Epithelial cell of alveolus of lung (primary cell): ENCODE measurements around the gene PTRHD1. TPM values are rescaled to one million over a fixed set of nuclear protein-coding genes. Genes with fewer than 3 reads are reported as not detected.

Source experiments
- total RNA-seq: library from RNA; depleted of rRNA; stranded (reverse); fragments of >200 nt; gene quantifications from 2 replicates; pipeline ENCODE4 v1.2.1, GENCODE V29; 2015

PTRHD1 gene, protein sequence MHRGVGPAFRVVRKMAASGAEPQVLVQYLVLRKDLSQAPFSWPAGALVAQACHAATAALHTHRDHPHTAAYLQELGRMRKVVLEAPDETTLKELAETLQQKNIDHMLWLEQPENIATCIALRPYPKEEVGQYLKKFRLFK
- total RNA-seq: 45.1 and 46.9 TPM in 2 replicates

DNA sequence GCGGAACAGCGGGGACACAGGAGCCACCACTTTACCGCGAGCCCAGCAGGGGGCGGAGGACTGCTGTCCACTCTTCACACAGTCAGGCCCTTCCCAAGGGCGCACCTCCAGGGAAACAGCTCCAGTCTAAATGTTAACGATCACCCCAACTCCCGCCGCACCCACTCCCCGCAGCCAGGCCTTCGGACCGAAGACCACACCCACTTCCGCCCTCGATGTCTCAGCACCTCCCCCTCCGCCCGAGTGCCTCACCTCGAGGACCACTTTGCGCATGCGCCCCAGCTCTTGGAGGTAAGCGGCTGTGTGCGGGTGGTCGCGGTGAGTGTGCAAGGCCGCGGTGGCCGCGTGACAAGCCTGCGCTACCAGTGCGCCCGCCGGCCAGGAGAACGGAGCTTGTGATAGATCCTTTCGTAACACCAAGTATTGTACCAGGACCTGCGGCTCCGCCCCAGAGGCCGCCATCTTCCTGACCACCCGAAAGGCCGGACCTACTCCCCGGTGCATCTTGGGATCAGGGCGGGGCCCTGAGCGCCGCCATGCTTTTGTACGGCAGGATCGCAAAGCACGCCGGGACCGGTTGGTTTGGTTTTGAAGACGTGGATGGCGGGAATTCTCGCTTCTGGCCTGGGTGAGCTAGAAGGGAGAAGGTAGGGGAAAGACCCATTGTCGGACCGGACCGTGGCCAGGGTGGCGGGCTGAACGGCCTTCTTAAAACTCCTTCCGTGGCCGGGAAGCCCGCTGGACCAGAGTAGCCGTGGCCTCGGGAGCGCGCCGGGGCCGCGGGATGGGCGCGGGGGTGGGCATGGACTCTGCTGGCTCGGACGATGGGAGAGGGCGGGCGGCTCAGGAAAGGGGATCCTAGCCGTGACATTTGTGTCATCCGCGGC lies at the start of gene PTRHD1, which contains the start of gene CENPO:
Gene PTRHD1, minus strand, starts transcription at position 518 of the 887 bp plus-strand sequence. Its CDS starts 14 bp downstream, at position 504.
Gene CENPO, plus strand, starts transcription at position 552 of the 887 bp plus-strand sequence. CDS start 495 bp downstream, outside the sequence.

Other genes with a start within 250 kb of the PTRHD1 start
- gene CENPO, start within 50 bp of the PTRHD1 start, total RNA-seq: 9.4 and 23.8 TPM in 2 replicates
- 26.5 and 71.5 TPM in 2 replicates for gene ADCY3, start 126.8 kb upstream of the PTRHD1 start, total RNA-seq
- gene DNAJC27, start 178.6 kb upstream of the PTRHD1 start, total RNA-seq: 1.4 and 2.1 TPM in 2 replicates
- gene EFR3B, start 248.7 kb upstream of the PTRHD1 start, total RNA-seq: 0.40 and 0.78 TPM in 2 replicates